ENCODE measurements around the gene ERO1B. TPM values are rescaled to one million over a fixed set of nuclear protein-coding genes. Genes with fewer than 3 reads are reported as not detected.

ERO1B gene
- total RNA-seq, 1 donor: 2.9 TPM

- H3K4me2 ChIP-seq (ENCODE audit: insufficient read depth, low read length): no peak overlapping the region
- H3K36me3 ChIP-seq (ENCODE audit: insufficient read depth, low read length): no peaks in the 10 kb centered on the region
- H3K4me1 ChIP-seq (ENCODE audit: insufficient read depth, low read length): peaks cover 3% of the 10 kb centered on the region
- DNase-seq (ENCODE audit: insufficient read length, low spot score, missing footprints): peak; percentile 58
- H2AFZ ChIP-seq (ENCODE audit: low read length): no peak overlapping the region
- H3K27ac ChIP-seq (ENCODE audit: low read depth, low read length): no peak overlapping the region
- H3K79me2 ChIP-seq (ENCODE audit: insufficient read depth, low read length): no peaks in the 10 kb centered on the region
- H3K9me3 ChIP-seq (ENCODE audit: low read depth, low read length): no peaks in the 10 kb centered on the region
- TF ChIP-seq CTCF (IDR thresholded peaks at IDR 0.05; ENCODE audit: extremely low read depth, low read depth, low read length): no peak
- H3K27me3 ChIP-seq (ENCODE audit: insufficient read depth, low read length): no peaks in the 10 kb centered on the region
- H3K4me3 ChIP-seq (ENCODE audit: insufficient read depth, low read length): no peak overlapping the region
- peaks cover 9% of the 10 kb centered on the region for H4K20me1 ChIP-seq (ENCODE audit: insufficient read depth, low read length)
Measured at GRCh38 chr1:236173174-236173767, 108.5 kb downstream of the ERO1B start.

DNA sequence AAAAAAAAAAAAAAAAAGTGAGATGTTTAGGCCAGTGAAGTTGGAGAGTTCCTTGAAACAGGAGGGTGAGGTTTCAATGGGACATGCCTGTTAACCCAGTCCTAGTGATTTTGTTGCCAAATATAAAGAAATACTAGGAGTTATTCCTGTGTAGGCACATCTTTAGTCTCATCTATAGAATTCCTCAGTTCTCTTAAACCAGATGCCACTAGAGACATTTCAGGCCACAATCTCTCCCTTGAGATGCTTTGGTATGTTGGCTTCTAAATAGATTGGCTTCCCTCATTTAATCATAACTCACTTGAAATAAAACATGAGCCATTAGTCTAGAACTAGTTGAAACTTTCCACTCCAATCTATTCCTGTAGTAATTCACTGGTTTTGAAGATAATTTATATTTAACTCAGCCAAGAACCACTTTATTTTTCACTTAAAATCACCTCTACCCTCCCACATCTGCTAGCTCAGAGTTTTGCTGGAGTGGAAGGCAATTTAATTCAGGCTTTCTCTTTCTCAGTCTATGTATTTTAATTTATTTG, 109.6 kb downstream of the ERO1B start:
- Histone ChIP-seq H2AFZ (ENCODE audit: low read length) (no peak overlapping the region), H3K4me2 (ENCODE audit: insufficient read depth, low read length) (no peak overlapping the region), H3K9me3 (ENCODE audit: low read depth, low read length) (no peaks in the 10 kb centered on the region), H3K27me3 (ENCODE audit: insufficient read depth, low read length) (no peaks in the 10 kb centered on the region), H3K4me1 (ENCODE audit: insufficient read depth, low read length) (peaks cover 3% of the 10 kb centered on the region), H3K36me3 (ENCODE audit: insufficient read depth, low read length) (no peaks in the 10 kb centered on the region), H3K79me2 (ENCODE audit: insufficient read depth, low read length) (no peaks in the 10 kb centered on the region), H4K20me1 (ENCODE audit: insufficient read depth, low read length) (peaks cover 13% of the 10 kb centered on the region), H3K27ac (ENCODE audit: low read depth, low read length) (no peak overlapping the region), H3K4me3 (ENCODE audit: insufficient read depth, low read length) (no peak overlapping the region)
- DNase-seq (ENCODE audit: insufficient read length, low spot score, missing footprints): peak; percentile 73
- TF ChIP-seq CTCF (IDR thresholded peaks at IDR 0.05; ENCODE audit: extremely low read depth, low read depth, low read length): no peak

GRCh38 chr1:236168716-236169429, 112.9 kb downstream of the ERO1B start:
- no peak for TF ChIP-seq CTCF (IDR thresholded peaks at IDR 0.05; ENCODE audit: extremely low read depth, low read depth, low read length)
- Histone ChIP-seq H2AFZ (ENCODE audit: low read length) (no peak overlapping the region), H3K27ac (ENCODE audit: low read depth, low read length) (no peak overlapping the region), H3K79me2 (ENCODE audit: insufficient read depth, low read length) (no peaks in the 10 kb centered on the region), H3K4me2 (ENCODE audit: insufficient read depth, low read length) (no peak overlapping the region), H3K9me3 (ENCODE audit: low read depth, low read length) (no peaks in the 10 kb centered on the region), H3K27me3 (ENCODE audit: insufficient read depth, low read length) (no peaks in the 10 kb centered on the region), H3K4me1 (ENCODE audit: insufficient read depth, low read length) (peaks cover 3% of the 10 kb centered on the region), H3K36me3 (ENCODE audit: insufficient read depth, low read length) (no peaks in the 10 kb centered on the region), H3K4me3 (ENCODE audit: insufficient read depth, low read length) (no peak overlapping the region), H4K20me1 (ENCODE audit: insufficient read depth, low read length) (peaks cover 22% of the 10 kb centered on the region)
- DNase-seq (ENCODE audit: insufficient read length, low spot score, missing footprints): peak; percentile 59

DNA sequence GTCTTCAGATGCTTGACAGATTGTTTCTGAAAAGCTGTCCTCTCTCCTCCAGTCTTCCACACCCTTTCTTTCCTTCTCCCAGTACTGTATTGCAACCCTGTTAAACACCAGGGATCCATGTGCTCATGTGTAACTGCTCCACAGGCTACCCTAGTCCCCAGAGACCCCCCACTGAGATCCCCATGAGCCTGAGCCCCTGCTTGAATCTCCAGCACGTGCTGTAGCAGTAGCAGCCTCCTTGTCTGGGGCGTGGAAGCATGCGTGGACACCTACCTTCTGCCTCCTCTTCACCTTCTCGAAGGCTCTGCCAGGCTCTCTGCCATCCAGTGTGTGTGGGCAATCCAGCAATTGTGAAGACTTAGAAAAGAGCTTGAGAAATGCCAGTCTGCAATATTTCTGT, 114.2 kb downstream of the ERO1B start:
- H3K79me2 ChIP-seq (ENCODE audit: insufficient read depth, low read length): no peaks in the 10 kb centered on the region
- no peak overlapping the region for H3K4me2 ChIP-seq (ENCODE audit: insufficient read depth, low read length)
- H3K36me3 ChIP-seq (ENCODE audit: insufficient read depth, low read length): no peaks in the 10 kb centered on the region

More for the DNA sequence above, 114.2 kb downstream of the ERO1B start:
- peak; percentile 66 for DNase-seq (ENCODE audit: insufficient read length, low spot score, missing footprints)
- peaks cover 22% of the 10 kb centered on the region for H4K20me1 ChIP-seq (ENCODE audit: insufficient read depth, low read length)
- H3K27ac ChIP-seq (ENCODE audit: low read depth, low read length): no peak overlapping the region
- H3K4me1 ChIP-seq (ENCODE audit: insufficient read depth, low read length): peaks cover 3% of the 10 kb centered on the region
- H3K27me3 ChIP-seq (ENCODE audit: insufficient read depth, low read length): no peaks in the 10 kb centered on the region
- no peak overlapping the region for H3K4me3 ChIP-seq (ENCODE audit: insufficient read depth, low read length)
- no peaks in the 10 kb centered on the region for H3K9me3 ChIP-seq (ENCODE audit: low read depth, low read length)
- no peak overlapping the region for H2AFZ ChIP-seq (ENCODE audit: low read length)
- no peak for TF ChIP-seq CTCF (IDR thresholded peaks at IDR 0.05; ENCODE audit: extremely low read depth, low read depth, low read length)
